Spleen (tissue), 7 donors: Measurements from ENCODE around the gene RELB.

Experiments
- CTCF ChIP-seq, 11 experiments: fragments of 200-600 bp in 7 of 11; fragments of 450-650 bp in 4 of 11; sonication (generic) in 4 of 11; IDR thresholded peaks in 8 of 11; conservative IDR thresholded peaks in 3 of 11; 1 replicate in 7 of 11; 2 replicates in 4 of 11; pipeline versions ENCODE4 v1.4.0 to v1.8.0; 2016 to 2021; ENCODE audit warnings: antibody characterized with exemption in 11 of 11, inconsistent platforms in 4 of 11, mild to moderate bottlenecking in 1 of 11
- POLR2A ChIP-seq, 3 donors: fragments of 450-650 bp; IDR thresholded peaks; one replicate each; pipeline ENCODE4 v1.5.1; 2017; ENCODE audit warnings: antibody characterized with exemption in 3 of 3, mild to moderate bottlenecking in 1 of 3
- donor health status: DM: no; HTN: no; CAD: no; lungs with moderate emphysema.
- donor health status: DM: no; HTN: no; CAD: no.
- donor health status: DM: no; HTN: no; CAD: no.

- TF ChIP-seq CTCF (IDR thresholded peaks at IDR 0.05 in 8 of 11, conservative IDR thresholded peaks at IDR 0.05 in 3 of 11) (no peak), POLR2A (IDR thresholded peaks at IDR 0.05) (no peak)
These were observed 26.1 kb downstream of the RELB start for GRCh38 chr19:45027371-45027770.
